Activated T-cell treated with anti-CD3 and anti-CD28 coated beads, Interleukin-2, amount 50 U/mL, for 48 hours (primary cell): ENCODE measurements around the gene PRKCA.
"Not testable (repeated sequence)": the region's sequence is repeated elsewhere in the genome, so short reads cannot be mapped to it uniquely, and the experiment has no call there.

ENCODE experiments used
- DNase-seq, 2 experiments: peaks; one replicate each; pipeline ENCODE4 v3.0.0-alpha.2; 2020

Gene PRKCA

DNA sequence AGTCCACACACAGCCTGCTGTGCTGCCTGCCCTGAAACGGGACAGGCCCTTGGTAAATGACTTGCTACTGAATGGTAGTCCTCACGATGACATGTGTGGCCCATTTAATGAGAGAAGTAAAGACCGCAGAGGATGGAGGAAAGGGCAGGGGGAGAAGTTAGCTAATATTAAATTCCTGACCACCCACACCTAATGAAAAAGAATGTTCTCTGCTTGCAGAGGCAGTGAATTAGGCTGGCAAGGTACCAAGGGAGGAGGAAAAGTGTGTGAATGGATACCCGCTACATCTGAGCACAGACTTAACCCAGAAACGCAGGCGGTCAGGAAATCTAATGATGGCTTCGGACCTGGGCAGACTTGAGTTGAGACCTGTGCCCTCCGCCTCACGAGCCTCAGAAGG is 141.2 kb downstream of the PRKCA start:
- no peak for DNase-seq

DNA sequence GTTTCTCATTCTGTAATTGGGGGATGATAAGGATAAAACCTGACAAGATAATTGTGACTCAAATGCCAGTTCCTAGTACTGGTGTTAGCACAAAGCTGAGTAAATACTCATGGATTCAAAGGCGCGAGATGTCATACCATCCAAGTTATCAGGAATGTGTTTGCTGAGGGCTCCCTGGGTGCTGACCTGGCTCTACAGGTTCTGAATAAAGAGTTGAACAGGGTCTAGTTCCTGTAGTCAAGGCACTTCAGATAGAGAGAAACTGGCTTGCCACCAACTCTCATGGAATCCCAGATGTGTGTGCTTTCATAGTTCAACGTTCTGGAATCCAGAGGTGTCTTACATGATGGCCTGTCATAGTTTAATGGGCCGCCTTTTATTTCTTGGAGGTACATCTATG is 141.6 kb downstream of the PRKCA start:
- DNase-seq = no peak

DNA sequence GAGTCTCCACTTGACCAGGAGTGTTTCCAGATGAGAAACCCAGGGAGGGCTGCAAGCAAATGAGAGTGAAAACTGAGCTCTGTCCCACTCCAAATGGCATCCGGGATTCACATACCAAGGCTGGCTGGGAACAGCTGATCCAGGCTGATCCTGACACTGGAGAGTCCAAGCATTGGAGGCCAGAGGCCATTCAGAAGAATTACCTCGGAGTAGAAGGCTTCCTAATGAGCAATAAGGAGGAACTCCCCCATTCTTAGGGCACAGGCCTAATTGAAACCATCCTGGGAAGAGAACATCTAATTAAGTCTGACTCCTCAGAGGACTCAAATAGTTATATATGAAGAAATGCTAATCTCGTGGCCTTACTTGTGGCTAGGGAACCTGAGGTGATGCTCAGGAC is 142.8 kb downstream of the PRKCA start:
- no peak for DNase-seq

DNA sequence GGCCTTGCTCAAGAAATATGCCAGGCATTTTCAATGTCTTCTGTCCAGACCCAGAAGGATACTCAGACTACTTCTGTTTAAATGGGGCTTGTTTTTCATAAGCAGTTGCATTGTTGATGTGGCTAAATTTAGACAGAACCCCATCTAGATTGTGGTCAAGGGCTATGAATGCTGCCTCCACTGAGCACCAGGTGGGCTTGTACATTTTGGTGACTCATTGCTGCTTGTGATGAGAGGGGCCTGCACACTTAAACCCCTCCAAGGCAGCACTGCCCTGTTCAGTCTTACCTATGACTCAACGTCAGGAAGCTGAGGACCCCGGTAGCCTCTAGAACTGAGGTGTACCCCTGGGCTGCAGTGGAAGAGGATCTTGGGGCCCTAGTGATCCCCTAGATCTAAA is 144.0 kb downstream of the PRKCA start:
- DNase-seq = no peak

DNA sequence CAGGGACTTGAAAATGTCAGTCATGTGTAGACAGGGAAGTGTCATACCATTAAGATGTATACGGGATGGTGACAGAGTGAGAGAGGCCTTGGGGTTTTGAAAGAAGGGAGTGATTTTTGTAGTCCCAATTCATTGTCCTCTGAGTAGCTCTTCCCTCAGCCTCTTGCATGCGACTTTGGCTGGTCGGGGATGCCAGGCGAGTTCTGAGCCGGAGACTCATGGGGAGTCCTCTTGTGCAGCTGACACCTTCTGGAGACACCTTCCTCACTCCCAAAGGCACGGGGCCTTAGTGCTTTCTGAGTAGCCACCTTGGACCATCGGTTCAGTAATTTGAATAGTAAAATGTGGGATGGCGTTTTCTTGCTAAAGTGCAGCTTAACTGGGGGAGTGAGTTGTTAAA is 144.7 kb downstream of the PRKCA start:
- DNase-seq = no peak

DNA sequence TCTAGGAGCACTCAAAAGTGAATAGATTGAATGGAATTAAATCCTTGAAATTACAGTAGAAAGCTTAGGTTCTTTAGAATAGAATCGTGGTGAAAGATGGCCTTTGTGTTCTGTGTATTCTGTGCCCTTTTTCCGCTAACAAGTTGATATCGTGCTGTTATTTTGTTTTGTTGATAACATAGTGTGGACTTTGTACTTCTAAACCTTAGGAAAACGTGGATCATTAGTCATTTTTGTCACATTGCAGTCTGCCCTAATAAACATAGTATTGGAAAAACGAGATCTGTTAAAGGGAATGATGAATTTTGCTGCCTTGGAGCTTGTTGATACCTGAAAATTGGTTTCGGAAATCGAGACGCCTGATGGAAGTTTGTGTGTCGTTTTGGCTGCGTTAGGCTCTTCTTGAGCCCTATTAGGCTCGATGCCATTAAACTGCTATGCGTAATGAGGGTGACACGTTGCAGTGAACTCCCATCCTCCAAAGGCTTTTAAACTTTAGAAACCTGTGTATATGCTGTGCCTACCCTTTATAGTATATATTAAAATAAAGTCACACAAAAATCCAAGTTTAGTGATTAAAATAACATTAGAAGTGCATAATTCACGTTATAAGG is 145.7 kb downstream of the PRKCA start:
- DNase-seq = no peak

DNA sequence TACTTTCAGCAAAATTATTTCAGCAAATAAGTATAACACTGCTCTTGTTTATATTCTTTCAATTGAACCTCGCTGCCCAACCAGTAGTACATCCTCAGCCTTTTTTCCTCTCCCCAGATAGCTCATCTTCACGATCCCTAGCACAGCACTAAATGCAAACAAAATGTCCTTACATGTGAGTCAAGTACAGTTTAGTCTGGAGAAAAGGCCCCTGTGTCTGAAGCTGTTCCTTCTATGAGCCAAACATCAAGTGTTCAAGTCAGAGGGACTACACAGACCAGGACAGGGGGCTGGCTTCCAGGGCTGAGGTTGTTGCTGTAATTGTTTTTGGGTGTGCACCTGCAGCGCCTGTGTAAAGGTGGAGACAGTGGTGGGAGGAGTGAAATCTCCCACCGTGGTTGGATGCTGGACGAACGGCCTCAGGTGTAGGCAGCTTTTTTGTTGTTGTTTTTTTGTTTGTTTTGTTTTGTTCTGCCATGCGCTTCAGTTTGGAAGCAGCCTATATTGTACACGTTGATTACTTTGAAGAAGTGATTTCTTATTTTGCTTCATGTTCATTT is 147.1 kb downstream of the PRKCA start:
- DNase-seq = no peak

DNA sequence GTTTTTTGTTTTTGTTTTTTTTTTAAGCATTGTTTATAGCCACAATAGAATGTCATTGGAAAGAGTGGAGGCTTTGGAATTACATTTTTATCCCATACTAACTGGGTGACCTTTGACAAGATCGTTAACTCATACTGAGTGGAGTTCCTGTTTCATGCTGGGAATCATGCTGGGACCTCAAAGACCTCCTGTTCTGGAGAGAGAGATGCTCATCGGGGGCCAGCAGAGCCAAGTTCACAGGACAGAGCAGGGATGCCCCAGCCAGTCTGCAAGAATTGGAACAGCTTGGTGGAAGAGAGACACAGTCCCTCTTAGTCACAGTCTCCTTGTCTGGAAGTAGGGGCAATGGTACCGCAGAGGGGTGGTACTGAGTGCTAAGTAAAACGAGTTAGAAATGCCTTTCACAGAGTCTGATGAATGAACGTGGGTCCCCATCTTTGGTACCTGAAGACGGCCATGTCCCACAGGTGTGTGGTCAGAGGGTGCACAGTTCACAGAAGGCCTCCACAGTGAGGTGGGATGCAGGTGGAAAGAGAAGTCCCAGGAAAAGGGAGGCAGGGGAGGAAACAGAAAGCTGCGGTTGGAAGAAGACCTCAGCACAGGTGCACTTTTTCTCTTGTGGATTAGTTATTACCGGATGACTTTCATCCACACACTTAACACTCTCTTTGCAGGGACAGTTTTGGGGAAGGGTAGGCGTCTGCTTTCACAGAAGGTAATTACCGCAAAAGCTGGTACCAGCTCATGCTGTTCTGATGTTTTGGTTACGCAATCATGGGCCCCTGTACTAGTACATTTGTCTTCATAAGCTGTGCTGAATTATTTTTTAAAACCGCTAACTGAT is 147.8 kb downstream of the PRKCA start:
- no peak for DNase-seq

DNA sequence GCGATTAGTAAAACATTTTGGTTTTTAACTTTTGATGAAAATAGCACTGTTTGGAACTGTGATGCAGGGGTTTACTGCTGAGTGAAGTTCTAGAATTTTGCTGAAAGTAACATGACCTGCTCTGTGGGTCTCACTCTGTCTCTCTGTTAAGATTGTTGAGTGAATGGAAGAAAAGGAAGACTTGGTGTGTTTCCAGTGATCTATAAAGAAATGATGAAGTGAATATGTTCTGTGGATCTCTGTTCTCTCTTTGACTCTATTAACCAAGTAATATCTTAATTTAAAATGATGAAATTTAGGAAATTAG is 148.4 kb downstream of the PRKCA start:
- no peak for DNase-seq

DNA sequence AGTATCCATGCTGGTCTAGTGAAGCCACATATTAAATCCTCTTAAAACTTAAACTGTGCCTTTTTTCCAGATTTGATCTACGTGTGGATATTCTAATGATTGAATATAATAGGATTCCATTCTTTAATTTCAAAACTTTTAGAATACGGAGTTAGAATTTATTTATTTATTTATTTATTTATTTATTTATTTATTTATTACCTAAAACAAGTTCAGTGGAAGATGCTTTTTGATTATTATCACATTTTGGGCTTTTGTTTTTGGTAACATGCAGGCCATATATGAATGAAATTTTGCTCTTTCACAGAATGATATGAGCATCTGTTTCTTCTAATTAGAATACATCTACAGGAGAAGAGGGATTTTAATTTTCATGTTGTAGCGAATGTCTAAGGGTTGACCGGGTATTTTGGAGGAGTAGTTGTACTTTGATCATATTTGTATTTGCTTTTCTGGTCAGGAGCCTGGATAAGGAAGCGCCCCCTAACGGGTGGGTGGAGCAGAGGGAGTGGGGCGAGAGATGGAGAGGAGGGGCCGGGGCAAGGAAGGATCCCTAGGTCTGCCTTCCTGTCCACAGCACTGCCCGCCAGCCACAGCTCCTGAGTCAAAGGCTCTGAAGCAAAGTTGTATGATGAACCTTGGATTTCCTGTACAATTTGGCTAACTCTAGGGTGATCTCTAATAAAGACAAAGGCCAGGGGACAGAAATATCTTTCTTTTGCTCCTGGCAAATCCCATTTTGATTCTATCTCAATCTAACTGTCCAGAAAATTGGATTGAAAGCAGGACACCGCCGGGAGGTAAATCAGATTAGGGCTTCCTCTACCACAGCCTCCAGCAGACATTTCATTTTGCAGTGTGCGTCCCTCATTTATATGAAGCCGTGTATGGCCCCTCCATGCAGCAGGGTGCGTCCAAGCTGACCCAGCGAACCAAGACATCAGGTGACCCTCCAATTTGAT is 149.1 kb downstream of the PRKCA start:
- DNase-seq = no peak

DNA sequence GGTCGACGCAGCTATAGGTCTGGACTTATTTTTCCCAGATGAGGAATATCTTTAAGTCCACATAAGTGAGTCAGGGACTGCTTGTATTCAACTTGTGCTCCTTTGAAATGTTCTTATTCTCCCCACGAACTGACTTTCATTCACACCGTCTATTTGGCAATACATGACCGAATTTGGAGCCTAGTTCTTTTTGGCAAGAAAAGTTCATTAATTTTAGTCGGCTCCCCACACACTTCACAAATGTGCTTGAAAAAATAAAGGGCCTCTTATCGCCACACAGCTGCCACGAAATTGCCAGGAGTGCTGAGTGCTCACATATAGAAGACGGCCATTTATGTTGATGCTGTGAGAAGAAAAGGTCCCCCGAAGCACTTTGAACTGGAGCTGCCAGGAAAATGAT is 152.6 kb downstream of the PRKCA start:
- DNase-seq = no peak

DNA sequence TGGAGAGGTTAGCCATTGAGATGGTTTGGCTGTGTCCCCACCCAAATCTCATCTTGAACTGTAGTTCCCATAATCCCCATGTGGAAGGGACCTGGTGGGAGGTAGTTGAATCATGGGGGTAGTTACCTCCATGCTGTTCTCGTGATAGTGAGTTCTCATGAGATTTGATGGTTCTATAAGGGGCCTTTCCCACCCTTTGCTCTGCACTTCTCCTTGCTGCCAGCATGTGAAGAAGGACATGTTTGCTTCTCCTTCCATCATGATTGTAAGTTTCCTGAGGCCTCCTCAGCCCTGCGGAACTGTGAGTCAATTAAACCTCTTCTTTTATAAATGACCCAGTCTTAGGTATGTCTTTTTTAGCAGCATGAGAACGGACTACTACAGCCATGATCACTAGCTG is 155.1 kb downstream of the PRKCA start:
- DNase-seq = not testable (repeated sequence)

DNA sequence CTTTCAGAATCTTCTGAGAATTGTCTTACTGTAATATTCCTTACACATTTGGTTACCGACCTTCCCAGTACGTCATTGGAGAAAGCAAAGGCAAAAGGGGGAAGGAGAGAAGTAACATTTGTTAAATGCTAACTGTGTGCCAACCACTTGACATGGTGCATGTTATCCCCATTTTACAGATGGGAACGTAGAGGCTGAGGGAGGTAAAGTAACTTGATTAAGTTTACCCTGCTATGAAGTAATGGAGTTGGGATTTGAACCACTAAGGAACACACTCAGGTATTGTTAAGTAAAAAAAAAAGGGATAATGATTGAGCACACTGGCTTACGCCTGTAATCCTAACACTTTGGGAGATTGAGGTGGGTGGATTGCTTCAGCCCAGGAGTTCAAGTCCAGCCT is 156.4 kb downstream of the PRKCA start:
- no peak for DNase-seq

DNA sequence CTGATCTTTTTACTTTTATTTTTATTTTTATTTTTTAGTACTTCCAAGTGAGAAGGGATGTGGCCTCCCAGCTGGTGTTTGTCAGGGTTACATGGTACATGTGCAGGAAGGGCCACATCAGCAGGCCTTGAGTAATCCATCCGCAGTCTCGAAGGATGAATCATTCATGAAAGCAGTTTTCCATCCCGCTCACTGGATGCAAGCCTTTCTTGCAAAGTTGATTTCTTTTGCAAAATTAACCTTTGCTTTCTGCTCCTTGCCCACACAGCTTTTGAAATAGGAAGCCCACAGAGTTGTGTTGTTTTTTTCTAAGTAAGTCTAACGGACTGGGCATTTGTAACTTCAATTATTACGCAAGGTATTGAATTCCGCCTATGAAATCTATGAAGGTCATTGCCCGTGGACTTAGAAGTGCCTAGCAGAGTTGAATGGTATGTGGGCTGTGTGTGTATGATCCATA is 157.4 kb downstream of the PRKCA start:
- DNase-seq = no peak

DNA sequence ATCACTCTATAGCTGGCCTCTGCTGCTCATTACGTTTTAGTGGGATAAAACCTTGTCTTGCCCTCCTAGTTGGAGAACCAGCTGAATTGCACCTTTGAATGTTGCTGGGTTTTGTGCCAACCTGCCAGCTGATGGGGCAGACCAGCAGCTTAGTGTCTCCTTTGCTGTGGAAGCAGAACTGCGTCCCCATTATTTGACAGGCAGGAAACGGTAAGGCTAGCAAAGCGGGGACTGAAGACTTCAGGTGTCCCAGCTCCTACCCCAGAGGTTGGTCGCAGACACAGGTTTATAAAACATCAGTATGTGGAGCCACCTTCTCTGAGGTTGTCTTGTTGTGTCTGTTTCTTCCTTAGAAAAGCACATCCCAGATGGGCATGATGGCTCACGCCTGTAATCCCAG is 158.1 kb downstream of the PRKCA start:
- DNase-seq = no peak

DNA sequence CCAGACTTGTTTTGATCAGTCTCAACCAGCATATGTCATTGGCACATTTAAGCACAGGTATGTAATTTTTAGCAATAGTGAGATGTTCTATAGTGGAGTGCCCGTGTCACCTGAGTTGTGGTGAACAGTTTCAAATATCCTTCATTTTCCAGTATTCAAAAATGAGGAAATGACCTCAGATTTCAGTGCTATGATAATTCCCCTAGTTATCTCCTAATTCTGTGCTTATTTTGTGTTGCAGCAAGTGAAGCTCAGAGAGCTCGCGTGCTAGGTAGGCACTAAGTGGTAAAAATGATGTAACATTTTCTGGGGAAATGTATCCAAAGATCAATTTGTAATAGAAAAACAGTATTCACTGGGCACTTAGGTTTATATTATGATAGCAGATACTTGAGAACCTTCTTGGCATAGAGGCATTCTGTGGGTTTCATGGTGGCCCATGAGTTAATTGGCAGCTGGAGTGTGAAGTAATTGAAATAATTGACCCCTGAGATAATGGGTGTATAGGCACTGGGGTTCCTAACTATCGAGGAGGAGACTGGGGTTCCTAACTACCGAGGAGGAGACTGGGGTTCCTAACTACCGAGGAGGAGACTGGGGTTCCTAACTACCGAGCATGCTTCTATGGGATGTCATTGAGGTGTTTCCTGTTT is 159.1 kb downstream of the PRKCA start:
- no peak for DNase-seq

DNA sequence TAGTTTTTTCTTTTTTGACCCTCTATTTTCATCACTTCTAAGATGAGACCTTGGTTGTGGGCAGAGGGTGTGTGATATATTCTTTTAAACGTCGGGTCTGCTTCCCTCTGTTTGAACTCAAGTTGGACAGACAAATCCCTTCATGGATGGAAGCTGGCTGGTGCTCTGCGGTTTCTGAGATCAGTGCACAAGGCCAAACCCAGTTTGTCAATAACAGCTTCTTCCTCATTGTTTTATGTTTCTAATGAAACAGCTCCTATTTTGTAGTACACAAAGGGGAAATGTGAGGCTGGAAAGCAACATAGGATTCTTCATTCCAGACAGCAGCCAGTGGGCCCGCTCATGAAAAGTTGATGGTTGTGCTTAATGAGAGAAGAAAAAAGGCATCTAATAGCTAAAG is 159.6 kb downstream of the PRKCA start:
- DNase-seq = no peak

DNA sequence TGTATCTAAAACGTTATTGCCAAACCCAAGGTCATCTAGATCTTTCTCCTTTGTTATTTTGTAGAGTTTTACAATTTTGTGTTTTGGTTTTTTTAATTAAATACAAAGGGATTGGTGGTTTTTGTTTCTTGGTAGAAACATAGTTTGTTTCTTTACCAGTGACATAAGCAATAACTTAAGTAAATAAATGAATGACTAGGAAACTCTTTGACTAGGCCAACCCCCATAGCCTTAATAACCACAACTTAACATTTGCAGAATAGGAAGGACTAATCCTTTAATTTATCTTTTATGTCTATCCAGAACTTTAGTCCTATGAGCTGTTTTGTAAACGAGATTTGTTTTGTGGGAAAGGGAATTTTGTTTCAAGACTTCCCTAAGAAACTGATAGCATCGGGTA is 162.5 kb downstream of the PRKCA start:
- no peak for DNase-seq

DNA sequence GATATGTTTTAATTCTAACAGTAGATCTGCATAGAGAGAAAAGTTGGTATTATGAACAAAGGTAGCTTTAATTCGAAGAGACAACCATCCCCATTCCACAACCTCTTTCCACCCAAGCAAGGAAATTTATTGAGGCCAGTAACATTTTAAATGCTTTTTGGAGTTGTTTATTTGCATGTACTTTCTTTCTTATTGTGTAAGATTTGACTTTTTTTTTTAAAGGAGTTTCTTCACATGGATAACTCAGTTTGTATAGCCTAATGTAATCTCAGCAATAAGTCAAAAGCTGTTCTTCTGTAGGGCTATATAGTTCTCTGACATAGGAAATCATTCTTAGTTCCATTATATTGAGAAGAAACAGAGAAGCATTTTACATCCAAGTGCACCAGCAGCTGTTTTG is 163.3 kb downstream of the PRKCA start:
- no peak for DNase-seq

DNA sequence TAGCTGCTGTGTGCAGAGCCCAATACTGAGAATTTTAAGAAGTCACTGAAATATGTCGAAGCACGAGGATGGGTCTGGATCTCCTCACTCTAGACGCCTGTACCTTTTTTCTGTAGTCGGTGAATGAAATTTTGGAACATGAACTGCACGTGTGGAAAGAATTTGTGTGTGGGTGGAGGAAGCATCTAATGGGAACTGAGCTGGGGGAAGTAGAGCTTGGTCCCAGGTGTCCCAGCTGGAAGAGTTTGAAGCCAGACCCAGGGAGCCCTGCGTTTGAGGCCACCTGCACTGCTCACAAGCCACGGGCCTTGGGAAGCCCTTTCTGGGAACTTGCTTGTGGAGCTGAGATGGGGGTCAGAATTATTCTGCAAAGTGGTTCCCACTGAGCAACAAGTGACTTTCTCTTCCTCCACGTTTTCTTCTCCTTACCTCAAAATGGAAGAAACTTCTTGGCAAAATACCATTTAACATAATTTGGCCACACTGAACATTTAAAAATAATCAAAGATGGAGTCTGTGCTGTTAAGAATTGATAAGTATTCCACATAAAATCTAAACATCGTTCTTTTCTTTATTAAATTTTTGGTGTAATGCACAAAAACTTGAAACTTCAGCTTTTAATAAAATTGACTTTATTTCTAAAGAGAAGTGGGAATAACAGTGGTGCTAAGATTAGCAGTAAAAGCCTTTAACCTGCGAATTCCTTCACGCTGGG is 163.8 kb downstream of the PRKCA start:
- no peak for DNase-seq

DNA sequence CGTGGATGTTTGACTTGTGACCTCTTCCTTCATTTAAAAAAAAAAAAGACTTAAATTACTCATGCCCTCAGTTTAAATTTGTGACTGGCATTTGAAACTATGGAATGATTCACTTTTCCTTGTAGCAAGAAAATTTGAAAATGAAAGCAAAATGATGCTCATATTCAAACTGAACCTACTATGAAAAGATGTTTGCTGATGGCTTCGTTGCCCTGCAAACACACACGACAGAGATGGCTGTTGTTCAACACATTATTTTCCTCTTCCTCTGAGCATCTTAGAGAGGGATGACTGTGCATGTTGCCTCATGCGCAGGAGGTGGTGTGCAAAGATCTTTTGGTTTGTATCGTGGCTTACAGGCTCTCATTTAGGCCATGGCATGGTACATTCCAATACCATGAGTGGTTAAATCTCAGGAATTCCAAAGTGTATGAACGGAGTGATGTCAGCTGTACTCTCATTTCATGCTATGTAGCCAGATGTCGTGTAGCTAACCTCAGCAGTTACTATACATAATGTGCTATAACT is 164.5 kb downstream of the PRKCA start:
- DNase-seq = peak; percentile 64 to 70

DNA sequence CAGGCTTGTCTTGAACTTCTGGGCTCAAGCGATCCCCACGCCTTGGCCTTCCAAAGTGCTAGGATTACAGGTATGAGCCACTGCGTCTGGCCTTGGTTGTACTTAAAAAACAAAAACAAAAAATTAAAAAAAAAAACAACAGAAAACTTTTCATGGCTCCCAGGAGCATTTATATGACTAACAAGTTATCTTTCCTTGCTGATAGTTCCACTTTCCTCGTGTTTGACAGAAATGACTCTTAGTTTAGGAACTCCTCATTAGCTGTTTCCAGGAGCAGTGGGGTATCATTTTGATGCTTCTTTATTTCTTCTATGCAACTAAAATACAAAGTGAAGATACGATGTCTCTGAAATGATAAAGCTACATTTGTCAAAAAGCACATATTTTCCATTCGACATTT is 165.4 kb downstream of the PRKCA start:
- no peak for DNase-seq
